K562 (cell line): ENCODE data around the gene SBK3. TPM values are rescaled to one million over a fixed set of nuclear protein-coding genes. Genes with fewer than 3 reads are reported as not detected.
A peak's percentile ranks its signal among the peaks of the same experiment; 100 is the strongest.

Source experiments
- ATAC-seq: fragments of 200-7000 bp; cut with Tn5 transposase; 3 replicates; pipeline ENCODE4 v1.9.1; 2020; ENCODE audit warnings: moderate library complexity
- BruUV-seq: library from RNA; stranded (reverse); fragments of 400-500 nt; replicated peaks from 2 replicates; lab custom pipeline; 2021; lab: Mats Ljungman, UMichigan
- CTCF ChIA-PET: fragments of 300-600 bp; formaldehyde crosslinking; extraction: SDS; loops from one replicate; lab custom pipeline; 2021; ENCODE audit warnings: low intra/inter-chr PET ratio; lab: Yijun Ruan, JAX
- POLR2A ChIA-PET: fragments of 300-600, 350-650 bp; sonication (Branson Sonifier 250); formaldehyde crosslinking; extraction: SDS; loops from one replicate; lab custom pipeline; 2021; ENCODE audit warnings: antibody characterized with exemption, inconsistent platforms; lab: Yijun Ruan, JAX
- DNase-seq, 4 experiments: peaks; one replicate each; pipeline versions ENCODE4 v3.0.0 to v3.0.0-alpha.2; 2011 to 2018; ENCODE audit warnings: low spot score in 3 of 4, mixed read lengths in 3 of 4; ENCODE audit errors: extremely low read depth in 1 of 4
- FAIRE-seq: peaks from 2 replicates; lab custom pipeline; 2011; peaks lifted over from hg19 to GRCh38; lab: Jason Lieb, UNC
- H2AFZ ChIP-seq: 2 replicates; pipeline ENCODE4 v1.6.0; 2011; ENCODE audit warnings: low read depth, low read length, control low read depth, inconsistent platforms
- H3K27ac ChIP-seq: fragments of 200-600 bp; 3 replicates; pipeline ENCODE4 v1.8.0; 2011; ENCODE audit warnings: low read depth, mild to moderate bottlenecking, control low read depth, inconsistent platforms, low read length, moderate library complexity, mixed read lengths; ENCODE audit errors: extremely low read depth
- H3K27me3 ChIP-seq, 2 experiments: fragments of 300-600 bp in 1 of 2; 2 replicates in 1 of 2; 3 replicates in 1 of 2; pipeline versions ENCODE4 v1.6.0 to v1.8.0; 2011; ENCODE audit warnings: inconsistent platforms in 2 of 2, low read length in 2 of 2, mild to moderate bottlenecking in 1 of 2, mixed read lengths in 1 of 2, moderate library complexity in 1 of 2; ENCODE audit not compliant: control insufficient read depth in 2 of 2, insufficient read depth in 2 of 2
- H3K36me3 ChIP-seq: fragments of 300-600 bp; 3 replicates; pipeline ENCODE4 v1.8.0; 2011; ENCODE audit warnings: mild to moderate bottlenecking, low read length, inconsistent platforms; ENCODE audit not compliant: control insufficient read depth, insufficient read depth
- H3K4me1 ChIP-seq, 2 experiments: fragments of 200-600 bp in 1 of 2; replicated peaks in 1 of 2; 2 replicates in 1 of 2; 3 replicates in 1 of 2; pipeline versions ENCODE4 v1.5.1 to v1.8.0; 2011; ENCODE audit warnings: inconsistent platforms in 2 of 2, low read length in 2 of 2, mild to moderate bottlenecking in 1 of 2, mixed read lengths in 1 of 2, moderate library complexity in 1 of 2; ENCODE audit not compliant: control insufficient read depth in 2 of 2, insufficient read depth in 2 of 2
- H3K4me2 ChIP-seq: 2 replicates; pipeline ENCODE4 v1.6.1; 2011; ENCODE audit warnings: low read length, control low read depth, inconsistent platforms, mixed read lengths; ENCODE audit not compliant: insufficient read depth
- H3K4me3 ChIP-seq: fragments of 200-600 bp; sonication (generic), shearing (Covaris generic); 2 replicates; pipeline ENCODE4 v1.5.1; 2016; ENCODE audit warnings: control low read depth, inconsistent platforms
- H3K79me2 ChIP-seq: fragments of 200-600 bp; 3 replicates; pipeline ENCODE4 v1.8.0; 2011; ENCODE audit warnings: low read length, inconsistent platforms; ENCODE audit not compliant: control insufficient read depth, insufficient read depth
- H3K9ac ChIP-seq, 2 experiments: 2 replicates each; pipeline versions ENCODE4 v1.6.0 to v1.6.1; 2011; ENCODE audit warnings: low read depth in 2 of 2, low read length in 2 of 2, control low read depth in 1 of 2, inconsistent platforms in 1 of 2, mild to moderate bottlenecking in 1 of 2, mixed read lengths in 1 of 2; ENCODE audit not compliant: insufficient read depth in 1 of 2
- H3K9me1 ChIP-seq: one replicate; pipeline ENCODE4 v1.6.0; 2011; ENCODE audit warnings: inconsistent platforms, mild to moderate bottlenecking, low read length, moderate library complexity; ENCODE audit not compliant: control insufficient read depth, insufficient read depth
- H3K9me3 ChIP-seq: replicated peaks from 2 replicates; pipeline ENCODE4 v1.5.1; 2011; ENCODE audit warnings: low read depth, low read length, inconsistent platforms; ENCODE audit not compliant: control insufficient read depth, insufficient read depth
- H4K20me1 ChIP-seq: replicated peaks from 2 replicates; pipeline ENCODE4 v1.6.1; 2011; ENCODE audit warnings: low read length, inconsistent platforms, mixed read lengths; ENCODE audit not compliant: control insufficient read depth, insufficient read depth
- ATF7 ChIP-seq: fragments of 450-650 bp; IDR thresholded peaks from 2 replicates; pipeline ENCODE4 v1.7.1; 2014; ENCODE audit warnings: mild to moderate bottlenecking, moderate library complexity
- BHLHE40 ChIP-seq: IDR thresholded peaks from 2 replicates; pipeline ENCODE4 v1.6.1; 2011; ENCODE audit warnings: low read length, improper control_type of control experiment
- CREB3L1 ChIP-seq: fragments of 450-650 bp; IDR thresholded peaks from 2 replicates; pipeline ENCODE4 v1.6.1; 2014; ENCODE audit warnings: low read depth, mild to moderate bottlenecking, moderate library complexity, borderline replicate concordance
- FOXK2 ChIP-seq, 2 experiments: fragments of 450-650 bp; IDR thresholded peaks in 1 of 2; conservative IDR thresholded peaks in 1 of 2; 2 replicates each; pipeline ENCODE4 v1.6.1; 2016; ENCODE audit warnings: low read depth in 2 of 2, mild to moderate bottlenecking in 1 of 2
- FOXP1 ChIP-seq: sonication (generic); formaldehyde crosslinking; IDR thresholded peaks from 2 replicates; pipeline ENCODE4 v1.8.0; 2022; ENCODE audit warnings: mild to moderate bottlenecking, missing genetic modification reagents
- IRF9 ChIP-seq: fragments of 450-650 bp; IDR thresholded peaks from 2 replicates; pipeline ENCODE4 v1.6.1; 2016; ENCODE audit warnings: missing biosample characterization, missing genetic modification characterization
- JUND ChIP-seq, 2 experiments: IDR thresholded peaks; 2 replicates in 1 of 2; 3 replicates in 1 of 2; pipeline ENCODE4 v1.6.1; 2011; ENCODE audit warnings: borderline replicate concordance in 2 of 2, low read depth in 2 of 2, low read length in 2 of 2, improper control_type of control experiment in 1 of 2, missing biosample characterization in 1 of 2, missing genetic modification characterization in 1 of 2, missing genetic modification reagents in 1 of 2
- KLF6 ChIP-seq: fragments of 250-450 bp; sonication (Bioruptor Pico); IDR thresholded peaks from 2 replicates; pipeline ENCODE4 v1.4.0; 2020; ENCODE audit warnings: mild to moderate bottlenecking, moderate library complexity, borderline replicate concordance
- MAX ChIP-seq: sonication (generic); formaldehyde crosslinking; IDR thresholded peaks from 2 replicates; pipeline ENCODE4 v1.9.0; 2022; ENCODE audit warnings: mild to moderate bottlenecking, missing genetic modification reagents
- MBD2 ChIP-seq: sonication (generic); IDR thresholded peaks from 2 replicates; pipeline ENCODE4 v1.6.1; 2016; ENCODE audit warnings: low read depth, borderline replicate concordance
- NCOA6 ChIP-seq: fragments of 450-650 bp; IDR thresholded peaks from 2 replicates; pipeline ENCODE4 v1.6.1; 2017; ENCODE audit warnings: mild to moderate bottlenecking
- NEUROD1 ChIP-seq: fragments of 150-350 bp; IDR thresholded peaks from 2 replicates; pipeline ENCODE4 v1.6.1; 2014; ENCODE audit warnings: borderline replicate concordance, low read length, low read depth; ENCODE audit not compliant: partially characterized antibody
- NFYB ChIP-seq: IDR thresholded peaks from 2 replicates; pipeline ENCODE4 v1.6.1; 2011; ENCODE audit warnings: mild to moderate bottlenecking, moderate library complexity; ENCODE audit not compliant: insufficient read length; ENCODE audit errors: extremely low read depth
- SIX5 ChIP-seq, 2 experiments: IDR thresholded peaks; 2 replicates each; pipeline ENCODE4 v1.6.1; 2011; ENCODE audit warnings: low read length in 2 of 2, borderline replicate concordance in 1 of 2, low read depth in 1 of 2, mild to moderate bottlenecking in 1 of 2, moderate library complexity in 1 of 2; ENCODE audit not compliant: insufficient read depth in 1 of 2
- TCF7L2 ChIP-seq: fragments of 150-350 bp; IDR thresholded peaks from 2 replicates; pipeline ENCODE4 v1.6.1; 2016; ENCODE audit warnings: low read depth, mild to moderate bottlenecking, low read length, moderate library complexity
- ZFP30 ChIP-seq: fragments of 250-450 bp; sonication (Bioruptor Pico); IDR thresholded peaks from 2 replicates; pipeline ENCODE4 v1.8.0; 2022; ENCODE audit warnings: moderate library complexity, mild to moderate bottlenecking, inconsistent platforms, borderline replicate concordance
- WGBS: fragments of 100-300 bp; shearing (Covaris generic); methylation state at CpG from one replicate; pipeline ENCODE4 v1.1.6; 2016; ENCODE audit warnings: low coverage, mixed read lengths; ENCODE audit not compliant: insufficient coverage; ENCODE audit errors: missing lambda C conversion rate; 5-methylcytosine and 5-hydroxymethylcytosine counted together
- in situ Hi-C: fragments of 300-500 bp; cut with MboI; formaldehyde crosslinking; loops from 4 replicates; pipeline ENCODE4 v1.15.0; 2018; ENCODE audit warnings: inconsistent platforms, mixed read lengths
- intact Hi-C: fragments of 100-400 bp; cut with micrococcal nuclease; formaldehyde crosslinking; loops from 2 replicates; pipeline ENCODE4 v1.14.2; 2022
- polyA plus RNA-seq, 8 experiments: library from polyadenylated mRNA; depleted of rRNA in 4 of 8; stranded (reverse) in 5 of 8; unstranded in 3 of 8; fragments of >200 nt; fragmentation: Nextera tagmentation in 2 of 8; fragmentation: Illumina TruSeq in 1 of 8; extraction: Ambion mirVana in 2 of 8; extraction: Trizol in 1 of 8; gene quantifications; 2 replicates each; pipeline versions ENCODE4 v1.2.1 to v1.2.3, GENCODE V29; 2011 to 2014; ENCODE audit warnings: inconsistent platforms in 1 of 8, missing spikeins in 1 of 8
- total RNA-seq, 7 experiments: library from RNA; depleted of rRNA in 6 of 7; stranded (reverse); fragments of >200 nt in 6 of 7; fragmentation: Illumina TruSeq in 2 of 7; extraction: Trizol in 2 of 7; gene quantifications; 2 replicates each; pipeline versions ENCODE4 v1.2.1 to v1.2.3, GENCODE V29; 2011 to 2021; ENCODE audit warnings: low replicate concordance in 1 of 7

SBK3 gene
- total and polyA plus RNA-seq, 9 of the 15 experiments (the other 6 are each of a cell fraction or from before 2014, with no cell fraction given) = 0.11 to 0.43 (median 0.13) TPM; not detected in 6

GRCh38 chr19:55591555-55591954 is 46.2 kb upstream of the SBK3 start:
- Histone ChIP-seq H3K4me1 (peaks cover 10 to 29% of the 10 kb centered on the region in 2 experiments; a peak in 3 of 5 replicates), H3K9me1 (no peaks in the 10 kb centered on the region), H3K36me3 (peaks cover 35% of the 10 kb centered on the region; the same call in 2 of the 3 replicates), H3K9ac (no peak overlapping the region; a peak in 1 of 4 replicates), H3K27ac (no peak overlapping the region), H4K20me1 (0 out of 2 replicates have a peak, but pooled peaks cover 6% of the 10 kb centered on the region), H2AFZ (no peak overlapping the region), H3K79me2 (no peaks in the 10 kb centered on the region), H3K4me2 (no peak overlapping the region), H3K9me3 (peaks cover 3% of the 10 kb centered on the region; the same call in 1 of the 2 replicates), H3K27me3 (no peaks in the 10 kb centered on the region), H3K4me3 (no peak overlapping the region)
- intact Hi-C loops (no loop called here), in situ Hi-C loops (no loop called here)
- peak; percentile 54 for ATAC-seq
- no peak for FAIRE-seq
- no TSS peak for BruUV-seq
- ChIA-PET CTCF (no interaction called here), POLR2A (no interaction called here)
- DNase-seq = peak in 2 of 4 experiments; percentile 28 to 32
- 42% methylated on average over 9 of the region's 10 CpGs for WGBS
- TF ChIP-seq FOXK2 (conservative IDR thresholded peaks at IDR 0.05 in 1 of 2, IDR thresholded peaks at IDR 0.05 in 1 of 2; ENCODE audit: low read depth in 2 of 2) = peak in 1 of 2 experiments; percentile 91; a peak in 1 of 4 replicates
- no peak for TF ChIP-seq KLF6 (CRISPR knock-in tag)
- TF ChIP-seq ZFP30 (CRISPR knock-in tag) = no peak
- TF ChIP-seq CREB3L1 = no peak
- no peak for TF ChIP-seq NEUROD1
- peak; percentile 85 for TF ChIP-seq TCF7L2
- TF ChIP-seq ATF7 = peak; percentile 76; the same call in 1 of the 2 replicates
- TF ChIP-seq NFYB = no peak
- TF ChIP-seq BHLHE40 = peak; percentile 44
- no peak for TF ChIP-seq MAX (CRISPR knock-in tag)
- TF ChIP-seq NCOA6 = no peak
- TF ChIP-seq SIX5 (IDR thresholded peaks at IDR 0.05; ENCODE audit: borderline replicate concordance in 1 of 2, insufficient read depth in 1 of 2, low read depth in 1 of 2, low read length in 2 of 2) = peak; percentile 9 to 24; a peak in 2 of 4 replicates
- TF ChIP-seq JUND (IDR thresholded peaks at IDR 0.05; ENCODE audit: borderline replicate concordance, low read depth, low read length) = peak; percentile 59; the same call in 1 of the 2 replicates
- TF ChIP-seq JUND (tag; IDR thresholded peaks at IDR 0.05; ENCODE audit: borderline replicate concordance, low read depth, low read length) = no peak
- peak; percentile 46; the same call in 1 of the 2 replicates for TF ChIP-seq MBD2
- TF ChIP-seq IRF9 (tag) = no peak
- no peak for TF ChIP-seq FOXP1 (CRISPR knock-in tag)
